CD4-positive, alpha-beta T cell treated with Interferon gamma for 1 hour (primary cell): ENCODE results near the gene TOP2A.

ENCODE experiments used
- DNase-seq: peaks from one replicate; pipeline ENCODE4 v3.0.0-alpha.2; 2020

Gene TOP2A

DNA sequence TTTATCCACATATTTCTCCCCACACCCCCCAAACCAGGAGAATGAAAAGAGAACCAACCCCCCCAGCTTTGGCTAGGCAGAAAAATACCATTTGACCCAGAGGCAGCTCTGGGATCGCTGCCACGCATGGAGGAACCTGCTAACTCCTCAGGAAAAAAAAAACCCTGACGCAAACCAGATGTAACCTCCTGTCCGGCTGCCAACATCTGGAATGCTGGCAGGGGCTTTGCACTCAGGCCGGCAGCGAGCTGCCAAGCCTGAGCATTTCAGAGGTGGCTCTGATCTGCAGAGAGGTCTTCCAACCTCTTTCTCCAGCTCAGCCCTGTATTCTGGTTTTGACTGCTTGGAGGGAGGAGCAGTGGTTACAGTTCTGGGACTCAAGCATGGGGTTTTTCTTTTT lies 33.7 kb upstream of the TOP2A start:
- DNase-seq: no peak

DNA sequence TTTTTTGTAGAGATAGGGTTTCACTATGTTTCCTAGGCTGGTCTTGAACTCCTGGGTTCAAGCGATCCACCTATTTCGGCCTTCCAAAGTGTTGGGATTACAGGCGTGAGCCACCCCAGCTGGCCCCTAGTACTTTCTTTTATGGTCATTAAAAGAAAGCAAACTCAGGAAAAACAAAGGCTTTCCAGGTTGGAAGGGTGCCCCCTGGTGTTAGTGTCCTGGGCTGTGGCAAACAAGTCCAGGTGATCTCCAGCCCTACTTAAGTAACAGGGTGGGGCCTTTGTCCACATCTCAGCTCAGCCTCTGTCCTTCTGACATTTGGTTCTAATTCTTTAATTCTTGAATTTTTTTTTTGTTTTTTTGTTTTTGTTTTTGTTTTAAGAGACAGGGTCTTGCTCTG lies 32.5 kb upstream of the TOP2A start:
- DNase-seq: peak; percentile 14

DNA sequence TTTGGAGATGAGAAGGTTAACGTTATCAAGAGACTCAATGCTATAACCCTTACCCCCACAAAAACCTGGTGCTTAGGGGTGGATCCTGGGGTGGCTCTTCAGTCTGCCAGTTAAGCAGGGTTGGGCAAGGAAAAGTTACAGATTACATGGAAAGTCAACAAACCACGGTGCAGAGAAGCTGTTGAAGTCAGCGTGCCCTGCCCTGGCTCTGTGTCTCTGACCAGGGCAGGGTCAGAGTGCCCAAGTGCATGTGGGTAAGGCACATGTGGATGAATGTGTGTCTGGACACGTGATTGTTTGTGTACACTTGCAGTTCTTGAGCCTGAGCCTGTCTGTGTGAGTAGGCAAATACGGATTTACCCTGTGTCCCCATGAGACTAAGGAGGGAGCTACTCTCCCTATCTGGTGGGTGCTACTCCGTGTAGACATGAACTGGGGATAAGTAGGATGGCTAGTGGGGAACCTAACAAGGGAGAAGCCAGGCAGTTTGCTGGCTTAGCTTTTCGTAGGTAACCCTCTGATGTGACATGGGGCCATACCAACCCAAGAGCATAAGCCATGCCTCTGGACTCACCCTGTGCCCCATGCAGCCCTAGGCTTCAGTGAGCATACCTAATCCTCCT lies 31.1 kb upstream of the TOP2A start:
- no peak for DNase-seq

DNA sequence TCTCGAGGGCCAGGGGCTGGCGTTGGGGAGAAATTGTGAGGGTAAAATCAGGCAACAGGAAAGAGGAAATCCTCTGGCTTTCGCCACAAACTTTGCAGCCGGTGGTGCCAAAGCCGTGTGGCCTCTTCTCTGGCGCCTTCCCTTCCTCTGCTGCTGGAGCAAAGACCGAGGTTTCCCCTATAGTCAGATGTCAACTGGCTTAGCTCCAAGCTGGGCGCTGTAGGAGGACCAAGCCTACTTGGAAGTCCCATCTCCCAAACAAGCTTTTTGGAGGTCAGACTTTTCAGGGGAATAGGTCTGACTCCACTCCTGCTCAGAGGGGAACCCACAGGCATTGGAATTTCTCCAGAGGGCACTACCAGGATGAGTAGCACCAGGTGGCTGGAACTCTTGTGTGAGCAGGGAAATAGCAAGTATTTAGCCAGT lies 30.5 kb upstream of the TOP2A start:
- no peak for DNase-seq

DNA sequence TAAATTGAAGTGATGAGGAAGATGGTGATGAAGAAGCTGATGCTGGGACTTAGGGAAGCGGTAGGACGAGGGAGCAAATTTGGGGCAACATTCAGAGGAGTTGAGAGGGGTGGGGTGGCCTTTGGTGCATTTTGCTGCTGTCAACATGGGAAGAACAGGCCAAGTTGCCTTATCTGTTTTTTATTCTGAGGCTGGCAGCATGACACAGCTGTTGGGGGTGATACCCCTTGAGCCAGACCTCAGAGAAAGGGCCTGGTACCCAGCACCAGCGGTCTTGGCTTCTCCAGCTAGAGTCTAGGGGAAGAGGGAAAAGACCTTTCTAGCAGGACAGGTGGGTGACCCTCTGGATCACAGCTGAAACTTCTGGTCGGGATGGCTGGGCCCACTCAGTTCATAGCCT lies 30.1 kb upstream of the TOP2A start:
- DNase-seq: no peak

DNA sequence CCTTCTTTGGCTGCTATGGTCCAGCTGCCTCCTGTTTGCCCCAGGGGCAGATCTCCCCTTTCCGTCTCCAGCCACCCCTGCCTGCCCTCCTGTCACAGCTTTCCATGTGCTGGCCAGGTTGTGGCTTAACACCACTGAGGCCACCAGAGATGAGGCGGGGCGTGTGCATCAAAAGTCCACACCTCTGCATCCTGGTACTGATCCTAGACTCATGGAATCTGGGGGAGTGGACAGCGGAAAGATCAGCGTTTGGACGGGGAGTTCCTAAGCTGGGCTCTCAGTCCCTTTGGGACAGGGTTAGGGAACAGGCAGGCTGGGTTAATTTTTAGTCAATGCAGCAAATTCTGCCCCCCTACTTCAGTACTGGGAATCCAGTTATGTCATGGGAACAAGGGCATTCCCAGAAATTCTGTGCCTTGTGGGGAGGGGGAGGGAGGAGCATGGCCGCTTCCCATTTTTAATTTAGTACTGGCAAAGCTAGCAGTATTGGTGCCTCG lies 29.5 kb upstream of the TOP2A start:
- no peak for DNase-seq

DNA sequence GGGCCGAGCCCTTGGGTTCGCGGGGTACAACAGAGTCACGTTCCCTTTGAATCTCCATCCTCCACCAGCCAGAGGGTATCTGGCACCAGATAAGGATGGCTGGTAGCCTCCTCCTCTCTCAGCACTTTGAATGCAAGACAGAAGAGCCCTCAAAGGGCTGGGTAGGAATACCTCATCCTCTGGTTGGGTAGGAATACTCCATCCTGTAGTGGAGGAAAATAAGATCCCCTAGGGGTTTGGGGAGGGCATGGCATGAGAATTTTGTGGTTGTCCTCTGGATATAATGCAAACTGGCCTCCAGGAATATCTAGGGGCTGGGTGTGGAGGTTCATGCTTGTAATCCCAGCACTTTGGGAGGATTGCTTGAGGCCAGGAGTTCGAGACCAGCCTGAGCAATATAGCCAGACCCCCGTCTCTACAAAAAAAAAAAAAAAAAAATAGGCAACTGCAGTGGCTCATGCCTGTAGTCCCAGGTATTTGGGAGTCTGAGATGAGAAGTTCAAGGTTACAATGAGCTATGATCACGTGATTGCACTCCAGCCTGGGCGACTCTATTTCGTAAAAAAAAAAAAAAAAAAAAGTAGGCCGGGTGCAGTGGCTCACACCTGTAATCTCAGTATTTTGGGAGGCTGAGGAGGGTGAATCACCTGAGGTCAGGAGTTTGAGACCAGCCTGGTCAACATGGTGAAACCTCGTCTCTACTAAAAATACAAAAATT lies 28.2 kb upstream of the TOP2A start:
- no peak for DNase-seq

DNA sequence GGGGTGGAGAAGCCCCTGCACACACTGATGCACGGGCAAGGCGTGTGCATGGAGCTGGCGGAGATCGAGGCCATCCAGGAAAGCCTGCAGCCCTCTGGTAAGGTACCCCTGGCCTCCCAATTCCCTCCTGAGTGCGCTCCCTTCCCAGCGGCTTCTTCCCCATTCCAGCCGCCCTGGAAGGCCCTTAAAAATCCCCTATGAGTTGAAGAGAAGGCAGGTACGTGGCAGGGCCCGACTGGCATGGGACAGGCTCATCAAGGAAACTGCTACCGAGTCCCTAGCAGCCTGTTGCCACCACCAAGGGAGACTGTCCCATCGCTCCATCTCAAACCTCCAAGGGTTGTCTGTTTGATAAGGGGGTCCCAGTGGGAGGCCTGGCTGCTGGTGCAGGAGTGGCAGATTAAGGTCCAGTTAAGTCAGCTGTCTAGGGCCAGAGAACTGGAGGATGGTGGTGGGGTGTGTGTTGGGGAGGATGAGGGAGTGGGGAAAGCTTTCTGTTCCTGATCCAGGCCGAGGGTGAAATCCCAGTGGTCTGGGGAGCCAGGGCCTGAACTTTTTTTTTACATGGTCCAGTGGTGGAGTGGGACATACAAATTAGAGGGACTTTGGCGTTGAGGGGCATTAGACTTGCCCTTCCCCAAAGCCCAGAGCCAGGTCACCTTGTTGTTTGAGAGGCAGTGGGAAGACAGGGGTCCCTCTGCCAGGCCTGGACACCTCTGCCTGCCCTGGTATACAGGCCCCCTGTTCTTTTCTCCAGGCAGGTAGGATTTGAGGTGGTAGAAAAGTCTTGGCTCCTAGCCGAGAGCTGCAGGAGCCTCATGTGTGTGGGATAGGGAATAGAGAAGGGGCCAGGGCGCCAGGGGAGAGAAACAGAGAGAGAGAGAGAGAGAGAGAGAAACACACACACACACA lies 26.5 kb upstream of the TOP2A start:
- no peak for DNase-seq

DNA sequence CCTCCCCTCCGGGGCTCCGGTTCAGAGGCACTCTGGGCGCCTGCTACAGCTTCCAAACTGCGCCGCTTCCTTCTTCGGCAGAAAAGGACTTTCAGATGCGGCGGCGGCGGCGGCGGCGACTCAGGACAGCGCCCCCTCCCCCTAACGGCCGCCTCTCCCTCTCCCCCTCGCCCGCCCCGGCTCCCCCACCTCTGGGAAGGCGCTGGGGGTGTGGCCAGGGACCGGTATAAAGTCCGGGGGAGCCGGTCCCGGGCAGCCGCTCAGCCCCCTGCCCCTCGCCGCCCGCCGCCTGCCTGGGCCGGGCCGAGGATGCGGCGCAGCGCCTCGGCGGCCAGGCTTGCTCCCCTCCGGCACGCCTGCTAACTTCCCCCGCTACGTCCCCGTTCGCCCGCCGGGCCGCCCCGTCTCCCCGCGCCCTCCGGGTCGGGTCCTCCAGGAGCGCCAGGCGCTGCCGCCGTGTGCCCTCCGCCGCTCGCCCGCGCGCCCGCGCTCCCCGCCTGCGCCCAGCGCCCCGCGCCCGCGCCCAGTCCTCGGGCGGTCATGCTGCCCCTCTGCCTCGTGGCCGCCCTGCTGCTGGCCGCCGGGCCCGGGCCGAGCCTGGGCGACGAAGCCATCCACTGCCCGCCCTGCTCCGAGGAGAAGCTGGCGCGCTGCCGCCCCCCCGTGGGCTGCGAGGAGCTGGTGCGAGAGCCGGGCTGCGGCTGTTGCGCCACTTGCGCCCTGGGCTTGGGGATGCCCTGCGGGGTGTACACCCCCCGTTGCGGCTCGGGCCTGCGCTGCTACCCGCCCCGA lies 25.7 kb upstream of the TOP2A start, which contains the start of gene IGFBP4:
IGFBP4 (plus strand) TSS at position 255 of the 792 bp plus-strand sequence; CDS start at position 541, 286 bp downstream.
- DNase-seq: peak; percentile 72

DNA sequence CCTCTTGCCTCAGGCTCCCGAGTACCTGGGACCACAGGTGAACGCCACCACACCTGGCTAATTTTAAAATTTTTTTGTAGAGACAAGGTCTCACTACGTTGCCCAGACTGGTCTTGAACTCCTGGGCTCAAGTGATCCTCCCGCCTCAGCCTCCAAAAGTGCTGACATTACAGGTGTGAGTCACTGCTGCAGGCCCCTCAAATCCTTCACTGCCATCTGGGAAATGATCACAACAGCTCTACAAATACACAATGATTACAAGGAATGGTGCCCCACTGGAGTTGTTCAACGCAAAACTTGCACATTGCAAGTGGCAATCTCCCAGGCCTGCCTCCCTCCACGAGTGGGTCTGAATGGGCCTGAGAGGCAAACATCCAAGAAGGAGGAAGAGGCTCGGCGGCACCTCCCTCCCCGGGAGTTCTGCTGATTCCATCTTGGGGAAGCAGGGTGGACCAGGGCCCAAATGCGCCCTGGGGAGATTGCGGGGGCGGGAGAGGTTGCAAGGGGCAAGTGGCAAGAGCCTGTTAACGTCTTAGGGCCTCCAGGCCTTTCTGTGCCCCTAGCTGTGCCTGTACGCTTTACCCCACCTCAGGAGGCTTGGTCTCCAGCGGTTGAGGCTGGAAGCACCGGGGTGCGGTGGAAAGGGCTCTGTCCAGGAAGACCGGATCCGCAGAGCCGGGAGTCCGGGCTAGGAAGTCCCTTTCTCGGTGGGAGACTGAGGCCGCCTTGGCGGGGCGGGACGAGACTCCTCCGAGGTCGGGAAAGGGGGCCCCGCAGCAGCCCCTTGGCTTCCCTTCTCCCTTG lies 24.9 kb upstream of the TOP2A start:
- no peak for DNase-seq

DNA sequence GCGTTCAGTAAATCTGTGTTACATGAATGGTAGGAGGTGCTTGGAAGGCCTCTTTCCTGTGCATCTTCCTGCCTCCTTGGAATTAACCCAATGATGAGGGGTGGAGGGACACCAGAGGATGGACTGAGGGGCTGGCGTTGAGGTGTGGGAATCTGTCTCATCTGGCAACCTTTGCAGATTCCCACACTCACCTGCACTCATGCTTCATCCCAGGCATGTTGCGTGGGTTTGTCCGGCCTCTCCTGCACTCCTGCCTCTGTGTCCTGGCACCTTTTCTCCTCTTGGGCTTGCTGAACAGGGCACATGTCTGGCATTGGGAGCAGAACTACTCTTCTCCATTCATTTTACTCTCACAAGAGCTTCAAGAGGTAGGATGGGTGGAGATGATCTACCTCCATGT lies 22.5 kb upstream of the TOP2A start:
- no peak for DNase-seq

DNA sequence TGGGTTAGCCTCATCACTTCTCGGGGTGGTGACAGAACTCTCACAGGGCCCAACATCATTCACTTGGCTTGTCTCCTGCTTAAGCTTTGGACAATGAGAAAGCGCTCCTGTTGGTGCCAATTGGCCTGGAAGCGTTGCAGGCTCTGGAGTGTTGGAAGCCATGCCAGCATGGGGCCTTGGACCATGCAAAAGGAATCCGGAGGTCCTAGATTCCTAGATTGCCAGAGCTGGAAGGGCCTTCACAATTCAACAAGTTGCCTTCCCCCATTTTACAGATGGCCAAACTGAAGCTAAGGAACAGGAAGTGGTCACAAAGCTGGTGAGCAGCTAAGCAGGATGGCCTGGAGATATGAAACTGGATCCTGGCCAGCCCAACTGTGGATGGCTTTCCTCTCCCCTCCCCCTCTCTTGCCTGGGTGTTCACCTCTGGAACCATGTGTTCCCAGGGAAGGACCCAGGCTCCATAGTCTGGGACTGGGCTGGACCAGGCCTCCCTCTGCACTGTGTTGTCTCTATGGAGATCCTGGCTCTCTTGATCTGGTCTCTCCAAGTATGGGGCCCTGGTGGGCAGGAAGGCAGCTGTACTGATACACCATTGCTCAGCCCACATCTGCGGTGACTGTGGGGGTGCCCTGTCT lies 19.5 kb upstream of the TOP2A start:
- no peak for DNase-seq

DNA sequence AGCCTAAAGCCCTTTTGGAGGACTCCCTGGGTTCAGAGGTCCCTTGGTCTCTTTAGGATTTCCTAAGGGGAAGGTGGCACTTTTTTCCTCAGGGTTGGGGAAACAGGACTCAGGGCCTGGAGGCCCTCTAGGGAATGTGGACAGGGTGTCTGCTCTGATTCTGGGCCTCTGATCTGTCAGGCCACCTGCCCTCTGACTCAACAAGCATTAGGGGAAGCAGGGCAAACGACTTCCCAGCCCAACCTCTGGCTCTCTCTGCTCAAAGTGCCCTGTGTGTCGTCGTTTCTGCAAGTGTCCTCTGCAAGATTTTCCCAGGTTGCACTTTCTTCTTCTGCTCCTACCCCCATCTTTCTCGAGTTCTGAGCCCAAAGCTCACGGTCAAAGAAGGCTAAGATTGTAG lies 18.9 kb upstream of the TOP2A start:
- no peak for DNase-seq

DNA sequence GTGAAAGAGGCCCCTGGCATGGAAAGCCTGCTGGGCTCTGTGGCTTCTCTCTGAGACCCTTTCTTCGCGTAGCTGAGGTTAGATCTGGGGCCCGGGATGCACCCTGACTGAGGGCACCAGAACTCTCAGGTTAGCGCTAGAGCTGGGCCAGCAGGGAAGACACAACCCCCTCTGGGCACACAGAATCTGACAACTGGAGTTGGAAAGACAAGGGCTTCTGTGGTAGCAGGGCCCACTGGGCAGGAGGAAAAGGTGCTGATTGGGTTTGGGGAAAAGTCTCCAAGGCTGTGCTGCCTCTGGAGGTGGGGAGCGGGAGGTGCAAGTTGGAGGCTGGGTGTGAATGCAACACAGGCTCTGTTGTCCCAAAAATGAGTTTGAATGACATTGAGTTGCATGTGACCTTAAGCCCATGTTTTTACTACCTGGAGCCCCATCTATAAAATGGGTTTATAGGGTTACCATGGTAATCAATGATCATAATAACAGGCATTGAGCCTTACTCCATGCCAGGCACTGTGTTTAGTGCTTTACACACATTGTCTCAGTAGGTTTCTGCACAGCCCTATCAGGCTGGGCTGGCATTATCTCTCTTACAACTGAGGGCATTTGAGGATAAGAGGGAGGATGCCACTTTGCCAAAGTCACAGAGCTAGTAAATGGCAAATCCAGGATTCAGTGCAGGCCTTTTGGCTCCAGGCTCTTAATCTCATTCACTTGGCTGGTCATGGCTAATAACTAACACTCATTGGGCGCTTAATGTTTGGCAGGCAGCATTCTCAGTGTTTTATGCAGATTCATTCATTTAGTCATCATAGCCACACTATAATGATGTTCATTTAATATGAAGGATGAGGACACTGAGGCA lies 16.1 kb upstream of the TOP2A start:
- DNase-seq: no peak

DNA sequence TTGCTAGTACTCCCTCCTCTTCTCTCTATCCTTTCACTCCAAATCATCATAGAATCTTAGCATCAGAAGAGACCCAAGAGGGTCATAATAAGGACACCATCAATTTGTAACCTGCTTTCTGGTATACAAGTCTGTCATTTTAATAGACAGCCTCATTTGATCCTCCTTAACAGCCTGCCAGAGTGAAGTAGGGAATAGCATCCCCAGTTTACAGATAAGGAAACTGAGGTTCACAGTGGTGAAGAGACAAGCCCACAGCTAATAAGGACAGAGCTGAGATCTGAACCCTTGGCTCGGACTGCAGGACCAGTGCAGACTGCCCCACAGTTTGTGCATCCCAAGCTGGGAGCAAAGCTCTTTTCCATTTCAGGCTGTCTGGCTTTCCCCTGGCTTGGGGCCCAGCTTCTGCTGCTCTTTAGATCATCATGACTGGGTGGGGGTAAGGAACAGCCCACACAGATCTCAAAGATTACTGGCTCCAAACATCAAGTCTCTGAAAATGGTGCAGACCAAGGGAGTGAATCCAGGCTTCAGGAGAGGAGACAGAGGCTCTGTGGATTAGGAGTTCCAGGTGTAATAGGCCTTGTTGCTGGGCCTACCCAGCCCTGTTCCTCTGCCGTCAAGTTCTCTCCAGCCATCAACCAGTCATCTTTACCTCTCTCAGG lies 15.3 kb upstream of the TOP2A start:
- no peak for DNase-seq

DNA sequence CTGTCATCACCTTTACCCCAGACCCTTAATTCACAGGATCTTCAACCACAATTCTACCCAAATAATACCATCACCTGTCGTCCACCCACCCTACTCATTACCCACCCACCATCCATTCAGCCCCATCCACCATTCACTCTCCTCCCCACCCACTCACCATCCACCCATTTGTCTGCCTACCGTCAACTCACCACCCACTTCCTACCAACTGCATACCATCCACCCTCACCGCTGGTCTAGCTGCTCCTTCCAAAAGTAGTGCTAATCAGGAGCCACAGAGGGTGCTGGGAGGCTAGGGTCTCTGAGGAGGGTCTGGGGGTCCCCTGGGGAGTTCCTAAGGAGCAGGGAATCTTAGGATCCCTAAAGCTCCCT lies 13.5 kb upstream of the TOP2A start:
- DNase-seq: no peak

DNA sequence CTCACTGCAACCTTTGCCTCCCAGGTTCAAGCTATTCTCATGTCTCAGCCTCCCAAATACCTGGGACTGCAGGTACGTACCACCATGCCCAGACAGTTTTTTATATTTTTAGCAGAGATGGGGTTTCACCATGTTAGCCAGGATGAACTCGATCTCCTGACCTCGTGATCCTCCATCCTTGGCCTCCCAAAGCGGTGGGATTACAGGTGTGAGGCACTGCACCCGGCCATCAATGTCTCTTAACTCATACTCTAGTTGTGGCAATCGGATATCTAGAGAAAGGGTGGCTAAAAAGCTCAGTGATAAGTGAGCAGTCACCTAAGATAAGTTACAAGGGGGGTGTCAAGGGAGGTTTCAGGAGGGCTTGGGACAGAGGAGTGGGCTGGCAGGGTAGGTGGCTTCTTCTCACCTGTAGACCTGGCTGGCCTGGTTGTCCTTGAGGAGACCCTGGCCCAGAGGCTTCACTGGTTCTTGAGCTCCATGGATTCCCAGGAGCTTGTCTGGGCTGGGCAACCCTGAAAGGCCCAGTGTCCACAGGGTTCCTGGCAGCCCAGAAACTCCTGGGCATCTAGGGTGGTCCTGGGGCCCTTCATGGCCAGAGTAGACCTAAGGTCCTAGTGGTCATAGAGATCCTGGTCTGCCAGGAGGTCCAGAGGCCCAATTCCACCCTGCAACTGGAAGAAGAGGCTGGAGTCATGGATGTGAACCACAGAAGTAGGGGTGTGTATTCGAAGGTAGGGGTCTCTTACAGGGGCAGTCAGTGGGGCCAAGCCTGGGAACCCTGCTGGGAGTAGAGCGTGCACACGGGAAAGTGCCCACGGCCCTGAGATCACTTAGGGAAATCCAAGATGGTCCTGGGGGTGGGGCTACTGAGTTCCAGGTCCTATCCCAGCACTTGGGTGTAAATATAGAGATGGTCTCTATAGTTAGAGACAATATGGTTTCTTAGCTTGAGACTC lies 12.9 kb upstream of the TOP2A start:
- no peak for DNase-seq

DNA sequence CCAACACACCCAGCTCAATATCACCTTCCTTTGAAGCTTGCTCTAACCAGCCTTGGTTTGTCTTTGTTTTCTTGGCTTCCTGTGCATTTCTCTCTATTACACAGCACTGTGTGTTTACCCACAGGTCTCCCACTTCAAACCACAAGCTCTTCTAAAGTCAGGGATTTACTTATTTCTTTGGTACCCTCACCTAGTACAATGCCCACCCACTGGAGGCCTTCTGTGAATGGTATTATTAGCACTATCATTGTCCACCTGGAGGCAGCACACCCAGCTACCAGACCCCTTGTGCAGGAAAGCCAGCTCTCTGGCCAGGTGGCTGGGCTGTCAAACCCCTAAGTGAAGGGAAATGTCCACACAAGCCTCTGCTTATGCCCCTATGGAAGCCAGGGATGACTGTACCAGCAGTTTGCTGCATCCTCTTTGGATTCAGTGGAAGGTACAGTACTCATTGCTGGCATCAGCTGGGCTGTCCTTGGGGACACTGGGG lies 9.4 kb upstream of the TOP2A start:
- no peak for DNase-seq
